GM18870 (cell line): ENCODE measurements around the gene ZNF223.
A peak's percentile ranks its signal among the peaks of the same experiment; 100 is the strongest.

Source experiments
- ATAC-seq: cut with Tn5 transposase; IDR thresholded peaks from one replicate; pipeline ENCODE4 v1.9.1; 2021; ENCODE audit warnings: moderate library complexity; ENCODE audit not compliant: unreplicated experiment

ZNF223 gene

GRCh38 chr19:44051650-44052402 is at the start of gene ZNF223:
ZNF223 (plus strand) TSS chr19:44052036; CDS start chr19:44055177, 3,141 bp downstream.
- no peak for ATAC-seq

GRCh38 chr19:44002212-44002565 is 49.6 kb upstream of the ZNF223 start:
- no peak for ATAC-seq

- peak; percentile 81 for ATAC-seq
These were observed 49.0 kb upstream of the ZNF223 start, which contains the start of gene ZNF230 for GRCh38 chr19:44002566-44003460. ZNF230 (plus strand) TSS chr19:44002957; CDS start chr19:44007079, 4,122 bp downstream.

GRCh38 chr19:44003461-44004009 is 48.3 kb upstream of the ZNF223 start:
- ATAC-seq = no peak

GRCh38 chr19:44005973-44006372 is 45.9 kb upstream of the ZNF223 start:
- no peak for ATAC-seq

GRCh38 chr19:44007473-44007872 is 44.4 kb upstream of the ZNF223 start:
- ATAC-seq = no peak

- no peak for ATAC-seq
These were observed 41.4 kb upstream of the ZNF223 start for GRCh38 chr19:44010468-44010867.

GRCh38 chr19:44019498-44019897 is 32.3 kb upstream of the ZNF223 start:
- ATAC-seq = no peak

GRCh38 chr19:44021221-44021620 is 30.6 kb upstream of the ZNF223 start:
- no peak for ATAC-seq

- ATAC-seq = no peak
These were observed 27.0 kb upstream of the ZNF223 start for GRCh38 chr19:44024900-44025216.

- ATAC-seq = peak; percentile 63
These were observed 26.5 kb upstream of the ZNF223 start, which contains the start of gene ZNF222 for GRCh38 chr19:44025217-44025936. ZNF222 (plus strand) TSS chr19:44025379; CDS start chr19:44025437, 58 bp downstream.

- ATAC-seq = no peak
These were observed 25.2 kb upstream of the ZNF223 start for GRCh38 chr19:44026622-44027021.

- ATAC-seq = no peak
These were observed 19.7 kb upstream of the ZNF223 start for GRCh38 chr19:44032001-44032610.

- no peak for ATAC-seq
These were observed 9.7 kb upstream of the ZNF223 start for GRCh38 chr19:44042147-44042546.

GRCh38 chr19:44050740-44051649 is 841 bp upstream of the ZNF223 start:
- ATAC-seq = no peak

GRCh38 chr19:44055870-44056269 is 4.0 kb downstream of the ZNF223 start:
- ATAC-seq = no peak

GRCh38 chr19:44059229-44059628 is 7.4 kb downstream of the ZNF223 start:
- no peak for ATAC-seq

GRCh38 chr19:44061038-44061437 is 9.2 kb downstream of the ZNF223 start:
- no peak for ATAC-seq

GRCh38 chr19:44066305-44066704 is 14.5 kb downstream of the ZNF223 start:
- no peak for ATAC-seq

- ATAC-seq = no peak
These were observed 17.6 kb downstream of the ZNF223 start for GRCh38 chr19:44069415-44069814.
